Neural crest cell (in vitro differentiated cells): Measurements from ENCODE around the gene TYMS. TPM values are rescaled to one million over a fixed set of nuclear protein-coding genes. Genes with fewer than 3 reads are reported as not detected.
A peak's percentile ranks its signal among the peaks of the same experiment; 100 is the strongest.

Experiments used
- DNase-seq: peaks from one replicate; pipeline ENCODE4 v3.0.0; 2021; ENCODE audit warnings: low read depth, mixed read lengths, low spot score
- H3K27ac Mint-ChIP-seq: one replicate; pipeline ENCODE4 v1.8.0; 2021; ENCODE audit warnings: mild to moderate bottlenecking, mixed read lengths; ENCODE audit not compliant: unreplicated experiment
- H3K27me3 Mint-ChIP-seq: 2 replicates; pipeline ENCODE4 v1.8.0; 2021; ENCODE audit warnings: low read depth, mild to moderate bottlenecking, mixed read lengths
- H3K36me3 Mint-ChIP-seq: 2 replicates; pipeline ENCODE4 v1.8.0; 2021; ENCODE audit warnings: low read depth, mild to moderate bottlenecking, mixed read lengths
- H3K4me1 Mint-ChIP-seq: 2 replicates; pipeline ENCODE4 v1.8.0; 2021; ENCODE audit warnings: mixed read lengths
- H3K4me3 Mint-ChIP-seq: one replicate; pipeline ENCODE4 v1.8.0; 2021; ENCODE audit warnings: mild to moderate bottlenecking, mixed read lengths
- H3K9me3 Mint-ChIP-seq: 2 replicates; pipeline ENCODE4 v1.8.0; 2021; ENCODE audit warnings: mixed read lengths
- CTCF ChIP-seq: fragments of 200-600 bp; sonication (generic); conservative IDR thresholded peaks from 2 replicates; pipeline ENCODE4 v1.5.0; 2021; ENCODE audit warnings: antibody characterized with exemption, mild to moderate bottlenecking
- long read RNA-seq: library from polyadenylated mRNA; unstranded; transcript quantifications from one replicate; pipeline ENCODE4 v2.0.0, GENCODE V29; 2020
- total RNA-seq: library from RNA; stranded (reverse); gene quantifications from 2 replicates; pipeline ENCODE4 v1.2.1, GENCODE V29; 2021

TYMS gene
- total RNA-seq = 264 and 268 TPM in 2 replicates
- long read RNA-seq, transcript TYMS-203 (7 exons, 1,662 nt) = major isoform, 101 of 117 reads
- long read RNA-seq, partial matches to known transcripts = 13 of 117 reads
- long read RNA-seq, other reads (novel, unspliced or antisense) = 3 of 117 reads

GRCh38 chr18:657311-658000 lies at the start of gene TYMS:
TSS of gene TYMS (plus strand) at chr18:657653. CDS start at chr18:657743, 90 bp downstream.
- peak within 1 kb of the TSS; percentile 99 for H3K4me3 Mint-ChIP-seq
- H3K9me3 Mint-ChIP-seq = peaks cover 3% of the 10 kb centered on the region
- TF ChIP-seq CTCF = peak; percentile 18
- no peaks in the 10 kb centered on the region for H3K27me3 Mint-ChIP-seq
- peaks cover 28% of the 10 kb centered on the region for H3K4me1 Mint-ChIP-seq
- DNase-seq = peak; percentile 53
- peak within 1 kb of the TSS; percentile 98 for H3K27ac Mint-ChIP-seq
- peaks cover 44% of the 10 kb centered on the region for H3K36me3 Mint-ChIP-seq

- Mint-ChIP-seq H3K27ac (no peak overlapping the region), H3K4me1 (no peaks in the 10 kb centered on the region), H3K4me3 (no peak overlapping the region), H3K9me3 (no peaks in the 10 kb centered on the region), H3K36me3 (no peaks in the 10 kb centered on the region), H3K27me3 (no peaks in the 10 kb centered on the region)
- DNase-seq = no peak
- TF ChIP-seq CTCF = no peak
These were observed 49.5 kb upstream of the TYMS start for GRCh38 chr18:607930-608329.

GRCh38 chr18:610214-610928 lies 47.1 kb upstream of the TYMS start:
- Mint-ChIP-seq H3K9me3 (no peaks in the 10 kb centered on the region), H3K27ac (no peak overlapping the region), H3K27me3 (no peaks in the 10 kb centered on the region), H3K36me3 (no peaks in the 10 kb centered on the region), H3K4me3 (no peak overlapping the region), H3K4me1 (no peaks in the 10 kb centered on the region)
- no peak for DNase-seq
- no peak for TF ChIP-seq CTCF

- Mint-ChIP-seq H3K4me3 (no peak overlapping the region), H3K27ac (peak overlapping the region; percentile 65), H3K9me3 (no peaks in the 10 kb centered on the region), H3K36me3 (no peaks in the 10 kb centered on the region), H3K4me1 (no peaks in the 10 kb centered on the region), H3K27me3 (no peaks in the 10 kb centered on the region)
- TF ChIP-seq CTCF = no peak
- DNase-seq = no peak
These were observed 45.3 kb upstream of the TYMS start for GRCh38 chr18:612156-612555.

- H3K36me3 Mint-ChIP-seq = no peaks in the 10 kb centered on the region
- no peaks in the 10 kb centered on the region for H3K27me3 Mint-ChIP-seq
- no peak for DNase-seq
- no peak overlapping the region for H3K27ac Mint-ChIP-seq
- H3K4me1 Mint-ChIP-seq = no peaks in the 10 kb centered on the region
- no peak for TF ChIP-seq CTCF
- H3K4me3 Mint-ChIP-seq = no peak overlapping the region
- no peaks in the 10 kb centered on the region for H3K9me3 Mint-ChIP-seq
These were observed 43.3 kb upstream of the TYMS start for GRCh38 chr18:614193-614592.
